Activated T-helper 17 cell treated with anti-CD3 and anti-CD28 coated beads, Interleukin-2, amount 50 U/mL, for 72 hours (primary cell): ENCODE data around the gene SPTA1. TPM values are rescaled to one million over a fixed set of nuclear protein-coding genes. Genes with fewer than 3 reads are reported as not detected.
"Not testable (repeated sequence)": the region's sequence is repeated elsewhere in the genome, so short reads cannot be mapped to it uniquely, and the experiment has no call there.

ENCODE experiments used
- ATAC-seq: fragments of 150-1000 bp; cut with Tn5 transposase; replicated peaks from 2 replicates; pipeline ENCODE4 v1.10.0; 2021; ENCODE audit warnings: mild to moderate bottlenecking, moderate library complexity
- H3K27ac Mint-ChIP-seq: one replicate; pipeline ENCODE4 v1.8.0; 2022; ENCODE audit warnings: mixed read lengths
- H3K27me3 Mint-ChIP-seq: one replicate; pipeline ENCODE4 v1.8.0; 2022; ENCODE audit warnings: mixed read lengths
- H3K36me3 Mint-ChIP-seq: one replicate; pipeline ENCODE4 v1.8.0; 2022; ENCODE audit warnings: low read depth, mild to moderate bottlenecking, mixed read lengths
- H3K4me1 Mint-ChIP-seq: one replicate; pipeline ENCODE4 v1.8.0; 2022; ENCODE audit warnings: mixed read lengths
- H3K4me3 Mint-ChIP-seq: one replicate; pipeline ENCODE4 v1.8.0; 2022; ENCODE audit warnings: mild to moderate bottlenecking, mixed read lengths
- H3K9me3 Mint-ChIP-seq: one replicate; pipeline ENCODE4 v1.8.0; 2022; ENCODE audit warnings: mixed read lengths
- total RNA-seq, 2 donors: library from RNA; stranded (reverse); gene quantifications; one replicate each; pipeline ENCODE4 v1.2.3, GENCODE V29; 2022

SPTA1 gene
- total RNA-seq, 2 donors from 2014 or later: 0.42 TPM; not detected in 1

- H3K4me1 Mint-ChIP-seq: no peaks in the 10 kb centered on the region
- no peak for ATAC-seq
Measured at GRCh38 chr1:158694596-158694995, 8.1 kb upstream of the SPTA1 start.

GRCh38 chr1:158692356-158692755 lies 5.8 kb upstream of the SPTA1 start:
- Mint-ChIP-seq H3K4me3 (no peak overlapping the region), H3K36me3 (no peaks in the 10 kb centered on the region), H3K27me3 (peaks cover 15% of the 10 kb centered on the region), H3K4me1 (no peaks in the 10 kb centered on the region), H3K27ac (no peak overlapping the region), H3K9me3 (no peaks in the 10 kb centered on the region)
- ATAC-seq: no peak

More at GRCh38 chr1:158694596-158694995, 8.1 kb upstream of the SPTA1 start:
- Mint-ChIP-seq H3K36me3 (no peaks in the 10 kb centered on the region), H3K27ac (no peak overlapping the region), H3K4me3 (no peak overlapping the region), H3K27me3 (peaks cover 18% of the 10 kb centered on the region), H3K9me3 (no peaks in the 10 kb centered on the region)

DNA sequence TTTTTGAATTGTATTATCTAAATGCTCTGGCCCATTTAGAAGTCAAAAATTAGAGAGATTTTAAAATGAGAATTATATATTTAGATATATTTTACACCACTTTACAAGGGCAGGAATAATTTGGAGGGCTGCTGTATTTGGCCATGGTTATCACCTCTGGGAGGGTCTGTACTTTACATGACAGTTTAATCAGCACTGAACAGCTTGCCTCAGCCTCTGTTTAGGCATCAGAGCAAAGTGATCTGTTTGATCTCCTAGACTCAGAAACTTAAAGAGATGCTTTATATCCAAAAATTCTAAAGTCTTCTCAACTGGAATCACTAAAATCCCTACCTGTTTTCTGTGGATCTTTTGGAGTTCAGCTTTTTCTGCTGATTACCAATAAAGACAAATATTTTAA lies 5.4 kb upstream of the SPTA1 start:
- H3K27ac Mint-ChIP-seq: no peak overlapping the region
- H3K4me1 Mint-ChIP-seq: no peaks in the 10 kb centered on the region
- H3K4me3 Mint-ChIP-seq: no peak overlapping the region
- H3K36me3 Mint-ChIP-seq: no peaks in the 10 kb centered on the region
- H3K9me3 Mint-ChIP-seq: no peaks in the 10 kb centered on the region
- no peak for ATAC-seq
- peaks cover 20% of the 10 kb centered on the region for H3K27me3 Mint-ChIP-seq

GRCh38 chr1:158691149-158691548 lies 4.6 kb upstream of the SPTA1 start:
- not testable (repeated sequence) for H3K4me1 Mint-ChIP-seq

DNA sequence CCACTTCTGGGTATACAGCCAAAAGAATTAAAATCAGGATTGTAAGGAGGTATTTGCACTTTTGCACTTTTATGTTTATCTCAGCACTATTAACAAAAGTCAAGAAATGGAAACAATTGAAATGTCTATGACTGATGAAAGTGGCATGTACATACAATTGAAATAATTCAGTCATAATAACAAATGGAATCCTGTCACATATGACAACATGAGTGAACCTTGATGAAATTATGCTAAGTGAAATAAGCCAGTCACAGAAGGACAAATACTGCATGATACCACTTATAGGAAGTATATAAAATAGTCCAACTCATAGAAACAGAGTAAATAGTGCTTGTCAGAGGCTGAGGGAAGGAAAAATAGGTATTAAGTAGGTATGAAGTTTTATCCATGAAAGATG lies 3.4 kb upstream of the SPTA1 start:
- no peak for ATAC-seq
- Mint-ChIP-seq H3K36me3 (no peaks in the 10 kb centered on the region), H3K4me1 (no peaks in the 10 kb centered on the region)

More at GRCh38 chr1:158691149-158691548, 4.6 kb upstream of the SPTA1 start:
- H3K9me3 Mint-ChIP-seq, H3K27ac Mint-ChIP-seq, H3K36me3 Mint-ChIP-seq, H3K4me3 Mint-ChIP-seq, ATAC-seq: not testable (repeated sequence)
- peaks cover 21% of the 10 kb centered on the region for H3K27me3 Mint-ChIP-seq

DNA sequence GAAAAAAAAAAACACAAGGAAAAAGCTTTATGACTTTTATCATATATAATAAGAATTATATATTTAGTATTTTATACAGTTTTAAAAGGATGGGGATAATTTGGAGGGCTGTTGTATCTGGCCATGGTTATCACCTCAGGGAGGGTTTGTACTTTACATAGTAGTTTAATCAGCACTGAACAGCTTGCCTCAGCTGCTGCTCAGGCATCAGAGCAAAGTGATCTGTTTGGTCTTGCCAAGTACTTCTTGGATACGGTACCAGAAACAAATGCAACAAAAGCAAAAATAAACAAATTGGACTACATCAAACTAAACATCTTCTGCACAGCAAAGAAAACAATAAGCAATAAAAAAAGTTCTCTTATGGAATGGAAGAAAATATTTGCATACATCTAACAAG lies 2.6 kb upstream of the SPTA1 start:
- no peaks in the 10 kb centered on the region for H3K4me1 Mint-ChIP-seq
- ATAC-seq: no peak
- H3K4me3 Mint-ChIP-seq: no peak overlapping the region
- H3K27ac Mint-ChIP-seq: no peak overlapping the region
- H3K9me3 Mint-ChIP-seq: no peaks in the 10 kb centered on the region
- H3K36me3 Mint-ChIP-seq: no peaks in the 10 kb centered on the region
- H3K27me3 Mint-ChIP-seq: peaks cover 20% of the 10 kb centered on the region

More for the DNA sequence above, 3.4 kb upstream of the SPTA1 start:
- Mint-ChIP-seq H3K9me3 (no peaks in the 10 kb centered on the region), H3K27ac (no peak overlapping the region), H3K27me3 (peaks cover 21% of the 10 kb centered on the region), H3K4me3 (no peak overlapping the region)

DNA sequence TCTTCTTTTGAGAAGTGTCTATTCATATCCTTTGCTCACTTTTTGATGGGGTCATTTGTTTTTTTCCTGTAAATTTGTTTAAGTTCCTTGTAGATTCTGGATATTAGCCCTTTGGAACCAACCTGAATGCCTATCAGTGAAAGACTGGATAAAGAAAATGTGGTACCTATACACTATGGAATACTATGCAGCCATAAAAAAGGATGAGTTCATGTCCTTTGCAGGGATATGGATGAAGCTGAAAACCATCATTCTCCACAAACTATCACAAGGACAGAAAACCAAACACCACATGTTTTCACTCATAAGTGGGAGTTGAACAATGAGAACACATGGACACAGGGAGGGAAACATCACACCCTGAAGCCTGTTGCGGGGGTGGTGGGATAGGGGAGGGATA lies 1.8 kb upstream of the SPTA1 start:
- not testable (repeated sequence) for H3K4me1 Mint-ChIP-seq, H3K36me3 Mint-ChIP-seq, H3K9me3 Mint-ChIP-seq, ATAC-seq, H3K27ac Mint-ChIP-seq, H3K4me3 Mint-ChIP-seq
- peaks cover 20% of the 10 kb centered on the region for H3K27me3 Mint-ChIP-seq

DNA sequence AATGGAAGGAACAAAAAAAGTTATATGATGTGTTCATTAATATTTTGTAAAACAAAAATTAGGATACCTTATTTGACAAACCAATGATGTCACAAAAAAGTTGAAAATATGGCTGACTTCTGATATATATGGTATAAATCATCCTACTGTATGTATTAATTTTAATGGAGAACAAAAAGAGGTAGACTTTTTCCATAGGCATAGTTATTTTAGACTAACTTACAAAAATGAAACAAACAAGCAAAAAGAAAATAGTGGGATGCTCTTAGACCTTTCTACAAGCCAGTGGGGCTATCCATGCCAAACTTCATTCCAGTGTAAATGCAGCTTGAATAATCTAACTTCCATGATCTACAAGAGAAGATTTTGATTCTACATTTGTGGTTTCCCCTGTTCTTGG lies 522 bp upstream of the SPTA1 start:
- Mint-ChIP-seq H3K9me3 (no peaks in the 10 kb centered on the region), H3K27me3 (peaks cover 26% of the 10 kb centered on the region), H3K4me1 (no peaks in the 10 kb centered on the region), H3K36me3 (no peaks in the 10 kb centered on the region), H3K27ac (no peak overlapping the region), H3K4me3 (no peak overlapping the region)
- no peak for ATAC-seq

GRCh38 chr1:158685085-158685484 lies 1.4 kb downstream of the SPTA1 start:
- no peaks in the 10 kb centered on the region for H3K36me3 Mint-ChIP-seq
- ATAC-seq: no peak
- no peaks in the 10 kb centered on the region for H3K4me1 Mint-ChIP-seq
- H3K27ac Mint-ChIP-seq: no peak overlapping the region
- H3K27me3 Mint-ChIP-seq: peaks cover 34% of the 10 kb centered on the region
- no peaks in the 10 kb centered on the region for H3K9me3 Mint-ChIP-seq
- no peak overlapping the region for H3K4me3 Mint-ChIP-seq

DNA sequence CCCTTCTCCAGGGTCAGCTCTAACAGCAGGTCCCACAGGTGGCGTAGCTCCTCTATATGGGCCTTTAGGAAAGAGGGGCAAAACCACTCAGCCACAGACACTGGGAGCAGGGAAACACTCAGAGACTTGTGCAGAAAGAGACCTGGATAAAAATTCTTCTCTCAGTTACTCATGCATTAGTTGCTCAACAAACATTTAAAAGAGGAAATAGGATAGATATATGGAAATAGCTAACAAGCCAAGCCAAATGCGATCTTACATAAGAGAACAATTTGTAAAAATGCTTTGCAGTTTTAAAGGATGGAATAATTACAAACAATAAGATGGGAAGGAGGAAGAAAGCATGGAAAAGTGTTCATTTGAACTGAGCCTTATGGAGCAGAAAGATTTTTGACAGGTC lies 4.9 kb downstream of the SPTA1 start:
- ATAC-seq: no peak
- H3K4me1 Mint-ChIP-seq: no peaks in the 10 kb centered on the region
- H3K27ac Mint-ChIP-seq: no peak overlapping the region
- no peaks in the 10 kb centered on the region for H3K9me3 Mint-ChIP-seq
- no peak overlapping the region for H3K4me3 Mint-ChIP-seq
- H3K27me3 Mint-ChIP-seq: peaks cover 24% of the 10 kb centered on the region
- H3K36me3 Mint-ChIP-seq: no peaks in the 10 kb centered on the region

DNA sequence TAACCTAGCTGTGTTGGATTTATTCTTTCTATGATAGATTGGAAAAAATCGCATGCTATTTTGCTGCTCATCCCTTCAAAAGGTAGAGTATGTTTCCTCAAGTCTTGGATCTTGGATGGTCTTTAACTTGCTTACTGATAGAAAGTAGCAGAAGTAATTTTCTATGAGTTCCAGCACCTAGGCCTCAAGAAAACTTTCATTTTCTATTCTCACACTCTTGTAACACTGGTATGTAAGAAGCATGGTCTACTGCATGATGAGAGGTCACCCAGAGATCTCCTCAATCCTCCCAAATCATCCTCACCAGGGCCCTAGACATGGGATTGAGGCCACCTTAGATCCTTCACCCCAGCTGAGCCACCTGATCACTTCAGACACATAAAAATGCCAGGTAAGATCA lies 7.2 kb downstream of the SPTA1 start:
- H3K27ac Mint-ChIP-seq: no peak overlapping the region
- H3K36me3 Mint-ChIP-seq: no peaks in the 10 kb centered on the region
- peaks cover 16% of the 10 kb centered on the region for H3K27me3 Mint-ChIP-seq
- H3K9me3 Mint-ChIP-seq: no peaks in the 10 kb centered on the region
- H3K4me1 Mint-ChIP-seq: no peaks in the 10 kb centered on the region
- no peak overlapping the region for H3K4me3 Mint-ChIP-seq
- ATAC-seq: no peak

DNA sequence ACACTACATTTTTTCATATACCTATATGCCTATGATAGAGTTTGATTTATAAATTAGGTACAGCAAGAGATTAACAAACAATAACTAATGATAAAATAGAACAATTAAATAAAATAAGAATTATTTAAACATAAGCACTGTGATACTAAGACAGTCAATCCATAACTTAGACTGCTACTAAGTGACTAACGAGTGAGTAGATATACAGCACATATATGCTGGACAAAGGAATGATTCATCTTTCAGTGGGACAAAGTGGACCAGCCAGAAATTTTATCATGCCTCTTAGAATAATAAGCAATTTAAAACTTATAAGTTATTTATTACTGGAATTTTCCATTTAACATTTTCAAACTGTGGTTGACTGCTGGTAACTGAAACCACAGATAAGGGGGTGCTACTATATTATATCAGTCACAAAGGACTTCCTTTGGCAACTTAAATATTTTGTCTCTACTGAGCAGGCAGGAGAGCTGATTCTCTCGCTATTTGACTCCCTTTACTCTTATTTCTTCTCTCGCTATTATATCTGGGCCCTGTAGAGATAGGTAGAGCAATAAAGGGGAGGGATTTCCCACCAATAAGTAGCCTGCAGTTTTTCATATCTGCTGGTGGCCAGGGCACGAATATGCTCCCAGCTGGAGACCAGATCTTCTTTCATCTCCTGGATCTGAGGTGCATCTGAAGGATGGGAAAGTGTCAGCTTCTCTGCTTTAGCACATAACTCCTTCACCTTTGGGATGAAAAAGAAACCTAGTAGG lies 10.8 kb downstream of the SPTA1 start:
- Mint-ChIP-seq H3K4me1 (no peaks in the 10 kb centered on the region), H3K27me3 (peaks cover 11% of the 10 kb centered on the region), H3K27ac (no peak overlapping the region), H3K36me3 (no peaks in the 10 kb centered on the region), H3K4me3 (no peak overlapping the region), H3K9me3 (no peaks in the 10 kb centered on the region)
- no peak for ATAC-seq

DNA sequence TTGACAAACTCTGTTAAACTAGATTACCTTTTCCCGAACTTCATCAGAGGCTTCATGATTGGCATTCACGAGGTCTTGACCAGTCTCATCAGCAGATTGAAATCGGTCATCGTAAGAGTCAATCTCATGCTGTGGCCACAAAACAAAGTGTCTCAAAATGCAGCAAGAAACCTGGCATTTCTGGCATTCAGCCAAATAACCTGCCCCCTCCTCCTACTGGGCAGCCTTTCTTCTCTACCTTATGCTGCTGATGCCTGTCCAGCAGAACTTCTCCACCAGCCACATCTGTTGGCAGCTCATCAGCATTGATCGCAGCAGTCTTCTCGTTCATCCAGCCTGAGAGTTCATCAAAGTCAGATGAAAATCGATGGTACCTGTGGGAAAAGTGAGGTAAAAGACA lies 12.2 kb downstream of the SPTA1 start:
- no peaks in the 10 kb centered on the region for H3K36me3 Mint-ChIP-seq

DNA sequence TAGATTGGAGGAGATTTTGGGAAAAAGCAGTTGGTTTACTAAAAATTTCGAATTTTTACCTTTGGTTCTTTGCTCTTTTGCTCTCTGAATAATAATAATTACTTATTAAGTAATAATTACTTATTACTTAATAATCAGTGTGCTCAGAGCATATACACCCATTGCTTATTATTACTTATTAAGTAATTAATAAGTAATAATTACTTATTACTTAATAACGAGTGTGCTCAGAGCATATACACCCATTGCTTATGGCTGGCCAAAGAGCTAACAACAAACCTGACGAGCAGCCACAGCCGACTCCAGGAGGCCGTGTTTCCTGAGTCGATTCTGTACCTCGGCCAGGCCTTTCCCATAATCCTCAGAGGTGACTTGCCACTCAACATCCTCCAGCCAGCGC lies 20.5 kb downstream of the SPTA1 start:
- peaks cover 10% of the 10 kb centered on the region for H3K27me3 Mint-ChIP-seq
- H3K4me3 Mint-ChIP-seq: no peak overlapping the region
- H3K36me3 Mint-ChIP-seq: no peaks in the 10 kb centered on the region
- no peak overlapping the region for H3K27ac Mint-ChIP-seq
- H3K4me1 Mint-ChIP-seq: no peaks in the 10 kb centered on the region
- no peak for ATAC-seq
- H3K9me3 Mint-ChIP-seq: no peaks in the 10 kb centered on the region

More for the DNA sequence above, 12.2 kb downstream of the SPTA1 start:
- H3K4me3 Mint-ChIP-seq: no peak overlapping the region
- peaks cover 7% of the 10 kb centered on the region for H3K27me3 Mint-ChIP-seq
- no peaks in the 10 kb centered on the region for H3K9me3 Mint-ChIP-seq
- no peaks in the 10 kb centered on the region for H3K4me1 Mint-ChIP-seq
- no peak for ATAC-seq
- H3K27ac Mint-ChIP-seq: no peak overlapping the region

DNA sequence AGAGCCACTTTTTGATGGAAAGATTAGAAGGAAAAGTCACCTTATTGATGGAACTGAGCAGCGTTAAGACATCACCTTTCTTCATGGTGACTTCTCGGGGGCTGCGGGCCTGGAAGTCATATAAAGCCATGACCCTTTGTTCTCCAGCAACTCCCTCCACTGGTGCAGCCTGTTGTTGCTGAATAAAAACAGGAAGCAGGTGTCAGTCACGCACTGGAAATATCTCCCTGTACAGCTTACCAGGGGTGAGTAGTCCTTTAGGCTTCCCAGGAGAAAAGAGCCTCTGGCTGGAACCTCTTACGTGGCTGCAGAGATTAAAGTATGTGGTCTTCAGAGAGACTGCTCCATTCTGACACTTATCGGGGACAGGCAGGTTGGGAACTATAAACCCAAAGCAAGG lies 31.9 kb downstream of the SPTA1 start:
- no peaks in the 10 kb centered on the region for H3K36me3 Mint-ChIP-seq
- H3K27ac Mint-ChIP-seq: no peak overlapping the region
- no peaks in the 10 kb centered on the region for H3K9me3 Mint-ChIP-seq
- H3K4me1 Mint-ChIP-seq: peaks cover 6% of the 10 kb centered on the region
- no peaks in the 10 kb centered on the region for H3K27me3 Mint-ChIP-seq
- ATAC-seq: no peak
- H3K4me3 Mint-ChIP-seq: no peak overlapping the region

GRCh38 chr1:158654086-158654485 lies 32.4 kb downstream of the SPTA1 start:
- Mint-ChIP-seq H3K9me3 (no peaks in the 10 kb centered on the region), H3K4me1 (peaks cover 6% of the 10 kb centered on the region), H3K36me3 (no peaks in the 10 kb centered on the region), H3K27ac (no peak overlapping the region), H3K27me3 (no peaks in the 10 kb centered on the region), H3K4me3 (no peak overlapping the region)
- ATAC-seq: no peak
